Measurements from ENCODE around the gene SLC15A2. TPM values are rescaled to one million over a fixed set of nuclear protein-coding genes. Genes with fewer than 3 reads are reported as not detected.

The SLC15A2 gene
- total RNA-seq, 1 experiment from 2014 or later = 0.41 TPM

GRCh38 chr3:121895736-121896135 lies 1.5 kb downstream of the SLC15A2 start:
- POLR2A ChIA-PET = no interaction called here
- in situ Hi-C loops (cut with HindIII; ENCODE audit: low pct_unique_long_range_greater_than_20kb, low sequenced_read_pairs) = no loop called here
- H3K4me1 ChIP-seq (ENCODE audit: control insufficient read depth, insufficient read depth, low read length) = no peaks in the 10 kb centered on the region
- H3K36me3 ChIP-seq (ENCODE audit: control insufficient read depth, insufficient read depth, low read length) = no peaks in the 10 kb centered on the region
- no peak overlapping the region for H3K27ac ChIP-seq (ENCODE audit: low read length)
- CTCF ChIA-PET = interaction anchor here (0.8 kb wide), 1 partner anchor 20 kb away, joined by 3 read pairs; no protein-coding TSS in a partner anchor
- no peak overlapping the region for H3K4me3 ChIP-seq (ENCODE audit: low read depth in 2 of 2, low read length in 2 of 2)
- TF ChIP-seq SIN3A (IDR thresholded peaks at IDR 0.05; ENCODE audit: borderline replicate concordance, insufficient read depth, low read depth, low read length) = no peak
- TF ChIP-seq, protein P1, sequence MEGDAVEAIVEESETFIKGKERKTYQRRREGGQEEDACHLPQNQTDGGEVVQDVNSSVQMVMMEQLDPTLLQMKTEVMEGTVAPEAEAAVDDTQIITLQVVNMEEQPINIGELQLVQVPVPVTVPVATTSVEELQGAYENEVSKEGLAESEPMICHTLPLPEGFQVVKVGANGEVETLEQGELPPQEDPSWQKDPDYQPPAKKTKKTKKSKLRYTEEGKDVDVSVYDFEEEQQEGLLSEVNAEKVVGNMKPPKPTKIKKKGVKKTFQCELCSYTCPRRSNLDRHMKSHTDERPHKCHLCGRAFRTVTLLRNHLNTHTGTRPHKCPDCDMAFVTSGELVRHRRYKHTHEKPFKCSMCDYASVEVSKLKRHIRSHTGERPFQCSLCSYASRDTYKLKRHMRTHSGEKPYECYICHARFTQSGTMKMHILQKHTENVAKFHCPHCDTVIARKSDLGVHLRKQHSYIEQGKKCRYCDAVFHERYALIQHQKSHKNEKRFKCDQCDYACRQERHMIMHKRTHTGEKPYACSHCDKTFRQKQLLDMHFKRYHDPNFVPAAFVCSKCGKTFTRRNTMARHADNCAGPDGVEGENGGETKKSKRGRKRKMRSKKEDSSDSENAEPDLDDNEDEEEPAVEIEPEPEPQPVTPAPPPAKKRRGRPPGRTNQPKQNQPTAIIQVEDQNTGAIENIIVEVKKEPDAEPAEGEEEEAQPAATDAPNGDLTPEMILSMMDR (IDR thresholded peaks at IDR 0.05) = no peak
- TF ChIP-seq POLR2AphosphoS5 (IDR thresholded peaks at IDR 0.05; ENCODE audit: low read depth, low read length) = no peak
- no peak for TF ChIP-seq TCF7L2 (IDR thresholded peaks at IDR 0.05; ENCODE audit: low read depth, low read length)
- no peak for TF ChIP-seq REST (IDR thresholded peaks at IDR 0.05; ENCODE audit: insufficient read depth in 1 of 2, low read depth in 2 of 2, low read length in 1 of 2)
- no peaks in the 10 kb centered on the region for H3K9me3 ChIP-seq (ENCODE audit: control insufficient read depth, insufficient read depth, low read depth, low read length)
- intact Hi-C loops (cut with micrococcal nuclease; ENCODE audit: unreplicated experiment) = no loop called here
- no peaks in the 10 kb centered on the region for H3K27me3 ChIP-seq (ENCODE audit: control insufficient read depth, insufficient read depth, low read length)
- ATAC-seq (no peak), DNase-seq (ENCODE audit: low read depth, low spot score) (no peak)
- no TSS peak for BruUV-seq (replicated peaks)

GRCh38 chr3:121896823-121897222 lies 2.6 kb downstream of the SLC15A2 start:
- ChIA-PET POLR2A (no interaction called here), CTCF (no interaction called here)
- H3K27me3 ChIP-seq (ENCODE audit: control insufficient read depth, insufficient read depth, low read length) = no peaks in the 10 kb centered on the region
- in situ Hi-C loops (cut with HindIII; ENCODE audit: low pct_unique_long_range_greater_than_20kb, low sequenced_read_pairs) (no loop called here), intact Hi-C loops (cut with micrococcal nuclease; ENCODE audit: unreplicated experiment) (no loop called here)
- no peak overlapping the region for H3K4me3 ChIP-seq (ENCODE audit: low read depth in 2 of 2, low read length in 2 of 2)
- TF ChIP-seq, protein P1 (IDR thresholded peaks at IDR 0.05) = no peak
- TF ChIP-seq SIN3A (IDR thresholded peaks at IDR 0.05; ENCODE audit: borderline replicate concordance, insufficient read depth, low read depth, low read length) (no peak), REST (IDR thresholded peaks at IDR 0.05; ENCODE audit: insufficient read depth in 1 of 2, low read depth in 2 of 2, low read length in 1 of 2) (no peak), POLR2AphosphoS5 (IDR thresholded peaks at IDR 0.05; ENCODE audit: low read depth, low read length) (no peak), TCF7L2 (IDR thresholded peaks at IDR 0.05; ENCODE audit: low read depth, low read length) (no peak)
- H3K27ac ChIP-seq (ENCODE audit: low read length) = no peak overlapping the region
- BruUV-seq (replicated peaks) = no TSS peak
- H3K36me3 ChIP-seq (ENCODE audit: control insufficient read depth, insufficient read depth, low read length) = no peaks in the 10 kb centered on the region
- no peaks in the 10 kb centered on the region for H3K9me3 ChIP-seq (ENCODE audit: control insufficient read depth, insufficient read depth, low read depth, low read length)
- no peak for ATAC-seq
- no peak for DNase-seq (ENCODE audit: low read depth, low spot score)
- no peaks in the 10 kb centered on the region for H3K4me1 ChIP-seq (ENCODE audit: control insufficient read depth, insufficient read depth, low read length)
